ENCODE measurements around the gene PCK1. TPM values are rescaled to one million over a fixed set of nuclear protein-coding genes. Genes with fewer than 3 reads are reported as not detected.
A peak's percentile ranks its signal among the peaks of the same experiment; 100 is the strongest.

Gene PCK1
- total and polyA plus RNA-seq, 7 experiments from 2014 or later: not detected

DNA sequence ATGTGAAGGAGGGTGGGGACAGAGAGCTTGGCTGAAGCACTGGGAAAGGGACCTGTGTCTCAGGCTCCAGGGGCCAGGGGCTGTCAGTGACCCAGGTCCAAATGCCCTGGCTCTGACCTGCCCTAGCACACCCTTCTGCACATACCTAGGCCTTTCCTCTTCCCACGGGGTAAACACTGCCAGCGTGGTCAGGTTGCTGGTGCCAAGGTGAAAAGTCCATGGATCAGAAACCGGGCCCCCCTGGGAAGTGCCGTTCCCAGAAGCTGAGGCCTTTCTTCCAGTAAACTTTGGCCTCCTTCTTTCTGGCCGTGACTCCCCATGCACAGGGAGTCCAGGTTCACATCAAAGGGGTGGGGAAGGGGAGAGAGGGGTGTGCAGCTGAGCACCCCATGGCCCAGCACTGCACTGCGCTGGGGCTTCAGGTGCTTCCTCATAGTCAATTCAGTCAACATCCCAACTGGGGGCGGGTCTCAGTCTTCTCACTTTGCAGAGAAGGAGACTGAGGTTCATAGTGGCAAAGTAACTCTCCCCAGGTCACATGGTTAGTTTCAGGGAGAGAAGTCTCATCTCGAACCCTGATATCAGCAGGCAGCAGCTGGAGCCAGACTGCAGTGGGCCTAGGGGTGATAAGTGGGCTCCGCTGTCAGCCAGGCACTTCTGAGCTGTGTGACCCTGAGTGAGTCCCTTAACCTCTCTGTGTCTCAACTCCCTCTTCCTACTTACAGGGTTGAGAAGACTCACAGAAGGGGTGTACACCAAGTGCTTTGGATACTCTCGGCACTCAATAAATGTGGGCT lies 17.0 kb downstream of the PCK1 start:
- no peaks in the 10 kb centered on the region for H3K9me3 Mint-ChIP-seq
- H3K4me1 Mint-ChIP-seq: no peaks in the 10 kb centered on the region
- Histone ChIP-seq H3K27ac (ENCODE audit: low read depth, low read length) (no peak overlapping the region), H3K9me3 (ENCODE audit: control insufficient read depth in 2 of 3, low read length in 3 of 3) (no peaks in the 10 kb centered on the region), H3K4me1 (ENCODE audit: control insufficient read depth in 2 of 2, insufficient read depth in 2 of 2, low read length in 2 of 2) (no peaks in the 10 kb centered on the region), H3K27me3 (ENCODE audit: control insufficient read depth in 2 of 2, insufficient read depth in 2 of 2, low read length in 2 of 2) (no peaks in the 10 kb centered on the region), H3K36me3 (ENCODE audit: control insufficient read depth in 2 of 3, insufficient read depth in 3 of 3, low read length in 3 of 3) (no peaks in the 10 kb centered on the region), H3K4me3 (ENCODE audit: low read length) (no peak overlapping the region)
- intact Hi-C loops (cut with micrococcal nuclease): no loop called here
- DNase-seq: no peak
- no peak overlapping the region for H3K4me3 Mint-ChIP-seq
- no peak for ATAC-seq
- ChIA-PET POLR2A (no interaction called here), CTCF (no interaction called here)
- no peak overlapping the region for H3K27ac Mint-ChIP-seq
- no peaks in the 10 kb centered on the region for H3K36me3 Mint-ChIP-seq
- H3K27me3 Mint-ChIP-seq: peaks cover 24 to 49% (median 41%) of the 10 kb centered on the region in 5 donors

DNA sequence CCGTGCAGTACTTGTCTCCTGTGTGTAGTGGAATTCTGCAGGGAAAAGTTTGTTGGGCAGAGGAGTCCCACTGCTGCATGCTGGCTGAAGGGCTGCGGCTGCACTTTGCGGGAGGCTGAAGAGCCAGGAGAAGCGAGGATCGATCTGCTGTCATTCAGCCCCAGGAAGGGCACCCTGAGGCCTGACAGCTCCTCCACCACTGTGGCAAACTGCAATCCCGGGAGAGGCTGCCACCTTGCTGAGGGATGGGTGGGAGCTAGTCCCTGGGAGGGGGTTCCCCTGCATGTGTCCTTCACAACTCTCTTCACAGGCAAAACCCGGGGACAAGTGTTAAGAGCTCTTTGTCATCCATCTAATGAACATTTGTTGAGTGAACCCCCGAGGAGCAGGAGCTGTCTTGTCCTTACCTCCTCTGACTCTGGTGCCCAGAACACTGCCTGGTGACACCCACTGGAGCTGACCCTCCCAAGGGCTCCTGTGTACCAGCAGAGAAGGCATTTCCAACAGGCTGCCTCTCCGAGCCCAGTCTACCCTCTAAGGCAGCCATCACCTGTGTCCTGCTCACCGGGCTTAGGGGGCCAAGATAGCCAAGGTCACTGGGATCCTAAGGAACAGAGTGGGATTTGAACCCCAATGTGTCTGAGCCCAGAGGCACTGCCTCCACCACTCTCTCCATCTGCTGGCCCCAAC lies 17.7 kb downstream of the PCK1 start:
- H3K4me1 Mint-ChIP-seq: peaks cover 0 to 4% (median 0%) of the 10 kb centered on the region in 7 donors
- no peaks in the 10 kb centered on the region for H3K36me3 Mint-ChIP-seq
- intact Hi-C loops (cut with micrococcal nuclease): no loop called here
- no peaks in the 10 kb centered on the region for H3K27me3 ChIP-seq (ENCODE audit: control insufficient read depth in 2 of 2, insufficient read depth in 2 of 2, low read length in 2 of 2)
- H3K4me3 Mint-ChIP-seq: no peak overlapping the region
- no peaks in the 10 kb centered on the region for H3K9me3 ChIP-seq (ENCODE audit: control insufficient read depth in 2 of 3, low read length in 3 of 3)
- ChIA-PET POLR2A (no interaction called here), CTCF (no interaction called here)
- DNase-seq (no peak), ATAC-seq (no peak)
- no peaks in the 10 kb centered on the region for H3K9me3 Mint-ChIP-seq
- H3K4me1 ChIP-seq (ENCODE audit: control insufficient read depth in 2 of 2, insufficient read depth in 2 of 2, low read length in 2 of 2): no peaks in the 10 kb centered on the region
- H3K27me3 Mint-ChIP-seq: peaks cover 29 to 51% (median 44%) of the 10 kb centered on the region in 5 donors
- no peak overlapping the region for H3K27ac Mint-ChIP-seq
- no peak overlapping the region for H3K4me3 ChIP-seq (ENCODE audit: low read length)
- H3K36me3 ChIP-seq (ENCODE audit: control insufficient read depth in 2 of 3, insufficient read depth in 3 of 3, low read length in 3 of 3): no peaks in the 10 kb centered on the region
- no peak overlapping the region for H3K27ac ChIP-seq (ENCODE audit: low read depth, low read length)

DNA sequence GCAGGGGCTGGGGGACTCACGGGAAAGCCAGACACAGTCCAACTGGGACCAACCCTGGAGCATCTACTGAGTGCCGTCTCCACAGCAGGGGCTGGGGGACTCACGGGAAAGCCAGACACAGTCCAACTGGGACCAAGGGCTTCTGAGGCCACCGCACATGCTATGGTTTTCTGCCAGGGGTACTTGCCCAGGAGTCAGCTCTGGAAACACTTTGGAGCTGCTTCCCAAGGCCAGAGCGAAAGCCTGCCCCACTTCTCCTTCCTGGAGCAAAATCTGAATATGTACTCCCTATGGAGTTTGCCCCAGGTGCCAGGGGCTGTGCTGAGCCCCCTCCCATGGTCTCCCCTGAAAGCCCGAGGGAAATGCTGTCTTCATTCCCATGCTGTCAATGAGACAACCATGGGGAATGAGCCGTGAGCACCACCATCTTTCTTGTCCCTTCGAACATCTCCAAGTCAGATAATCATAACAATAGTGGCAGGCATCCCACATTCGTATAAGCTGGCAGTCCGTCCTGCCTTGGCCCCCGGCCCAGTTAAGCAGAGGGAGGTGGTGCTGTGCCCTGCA lies 18.5 kb downstream of the PCK1 start:
- no peaks in the 10 kb centered on the region for H3K36me3 Mint-ChIP-seq
- no peak for DNase-seq
- peaks cover 0 to 1% (median 0%) of the 10 kb centered on the region in 11 donors for H3K9me3 Mint-ChIP-seq
- intact Hi-C loops (cut with micrococcal nuclease): no loop called here
- H3K4me1 Mint-ChIP-seq: peaks cover 0 to 5% (median 0%) of the 10 kb centered on the region in 7 donors
- no peak overlapping the region for H3K4me3 ChIP-seq (ENCODE audit: low read length)
- H3K9me3 ChIP-seq (ENCODE audit: control insufficient read depth in 2 of 3, low read length in 3 of 3): no peaks in the 10 kb centered on the region
- no peak overlapping the region for H3K27ac ChIP-seq (ENCODE audit: low read depth, low read length)
- POLR2A ChIA-PET: no interaction called here
- no peak overlapping the region for H3K4me3 Mint-ChIP-seq
- peaks cover 32 to 49% (median 48%) of the 10 kb centered on the region in 5 donors for H3K27me3 Mint-ChIP-seq
- H3K36me3 ChIP-seq (ENCODE audit: control insufficient read depth in 2 of 3, insufficient read depth in 3 of 3, low read length in 3 of 3): no peaks in the 10 kb centered on the region
- ATAC-seq: no peak
- no peaks in the 10 kb centered on the region for H3K27me3 ChIP-seq (ENCODE audit: control insufficient read depth in 2 of 2, insufficient read depth in 2 of 2, low read length in 2 of 2)
- H3K27ac Mint-ChIP-seq: no peak overlapping the region
- CTCF ChIA-PET: no interaction called here
- H3K4me1 ChIP-seq (ENCODE audit: control insufficient read depth in 2 of 2, insufficient read depth in 2 of 2, low read length in 2 of 2): no peaks in the 10 kb centered on the region

DNA sequence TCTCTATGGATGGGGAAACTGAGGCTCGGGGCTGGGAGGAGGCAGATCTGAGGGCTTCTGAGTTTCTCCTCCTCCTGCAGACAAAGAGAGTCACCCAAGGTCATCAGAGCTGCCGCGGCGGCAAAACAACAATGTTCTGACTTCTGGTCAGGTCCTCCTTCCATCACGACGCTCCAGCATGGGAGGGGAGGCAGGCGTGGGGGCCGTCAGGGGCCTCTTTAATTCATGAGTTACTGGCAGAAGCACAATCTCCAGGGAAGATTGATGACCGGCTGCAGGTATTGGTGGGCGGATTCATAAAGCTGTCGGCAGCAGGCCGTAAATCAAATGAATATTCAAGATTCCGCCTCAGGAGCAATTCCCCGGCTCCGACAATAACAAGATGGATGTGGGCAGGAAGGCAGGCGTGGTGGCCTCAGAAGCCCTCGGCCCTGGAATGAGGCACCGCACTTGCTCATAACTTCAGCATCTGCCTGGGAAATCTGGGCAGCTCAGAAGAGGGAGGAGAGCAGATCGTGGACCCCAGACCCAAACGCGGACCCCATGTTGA lies 19.1 kb downstream of the PCK1 start:
- Mint-ChIP-seq H3K27ac (no peak overlapping the region), H3K4me1 (peaks cover 0 to 5% (median 0%) of the 10 kb centered on the region in 7 donors), H3K36me3 (no peaks in the 10 kb centered on the region), H3K27me3 (peaks cover 34 to 54% (median 52%) of the 10 kb centered on the region in 5 donors), H3K4me3 (no peak overlapping the region), H3K9me3 (peaks cover 0 to 1% (median 0%) of the 10 kb centered on the region in 11 donors)
- Histone ChIP-seq H3K4me1 (ENCODE audit: control insufficient read depth in 2 of 2, insufficient read depth in 2 of 2, low read length in 2 of 2) (no peaks in the 10 kb centered on the region), H3K27me3 (ENCODE audit: control insufficient read depth in 2 of 2, insufficient read depth in 2 of 2, low read length in 2 of 2) (no peaks in the 10 kb centered on the region), H3K27ac (ENCODE audit: low read depth, low read length) (no peak overlapping the region), H3K4me3 (ENCODE audit: low read length) (no peak overlapping the region), H3K9me3 (ENCODE audit: control insufficient read depth in 2 of 3, low read length in 3 of 3) (no peaks in the 10 kb centered on the region), H3K36me3 (ENCODE audit: control insufficient read depth in 2 of 3, insufficient read depth in 3 of 3, low read length in 3 of 3) (no peaks in the 10 kb centered on the region)
- ATAC-seq (no peak), DNase-seq (no peak)
- intact Hi-C loops (cut with micrococcal nuclease): no loop called here
- ChIA-PET POLR2A (no interaction called here), CTCF (no interaction called here)

DNA sequence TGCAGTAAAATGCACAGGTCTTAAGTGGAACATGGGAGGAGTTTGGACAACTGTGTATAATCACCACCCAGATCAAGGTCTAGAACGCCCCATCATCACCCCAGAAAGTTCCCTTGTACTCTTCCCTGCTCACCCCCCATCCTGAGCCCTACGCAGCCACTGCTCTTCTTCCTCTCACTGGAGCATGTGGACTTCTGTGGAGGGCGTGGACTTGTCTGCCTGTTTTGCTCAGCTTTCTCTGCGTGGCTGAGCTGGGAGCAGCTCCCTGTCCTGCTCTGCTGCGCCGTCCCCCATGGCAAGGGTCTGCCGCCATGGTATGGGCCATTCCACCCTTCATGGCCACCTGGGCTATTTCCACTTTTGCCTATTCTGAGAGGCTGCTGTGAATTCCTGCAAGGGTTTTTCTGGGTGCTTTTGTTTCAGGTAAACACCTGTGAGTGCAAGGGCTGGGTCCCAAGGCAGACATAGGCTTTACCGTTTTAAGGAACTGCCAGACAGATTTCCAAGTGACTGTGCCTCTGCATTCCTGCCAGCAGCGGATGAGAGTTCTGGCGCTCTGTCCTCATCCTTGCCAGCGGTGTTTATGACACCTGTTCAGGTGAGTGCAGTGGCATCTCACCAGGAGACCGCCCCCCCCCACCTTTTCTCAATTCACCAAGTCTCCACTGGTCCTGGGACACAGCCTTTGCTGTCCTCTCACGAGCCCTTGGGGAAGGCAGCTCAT lies 19.7 kb downstream of the PCK1 start:
- intact Hi-C loops (cut with micrococcal nuclease): no loop called here
- no peak overlapping the region for H3K4me3 Mint-ChIP-seq
- H3K36me3 ChIP-seq (ENCODE audit: control insufficient read depth in 2 of 3, insufficient read depth in 3 of 3, low read length in 3 of 3): no peaks in the 10 kb centered on the region
- DNase-seq: no peak
- H3K27me3 ChIP-seq (ENCODE audit: control insufficient read depth in 2 of 2, insufficient read depth in 2 of 2, low read length in 2 of 2): no peaks in the 10 kb centered on the region
- no peak overlapping the region for H3K27ac Mint-ChIP-seq
- H3K4me1 ChIP-seq (ENCODE audit: control insufficient read depth in 2 of 2, insufficient read depth in 2 of 2, low read length in 2 of 2): no peaks in the 10 kb centered on the region
- H3K27me3 Mint-ChIP-seq: peaks cover 34 to 60% (median 59%) of the 10 kb centered on the region in 5 donors
- peaks cover 0 to 5% (median 0%) of the 10 kb centered on the region in 7 donors for H3K4me1 Mint-ChIP-seq
- peaks cover 0 to 1% (median 0%) of the 10 kb centered on the region in 11 donors for H3K9me3 Mint-ChIP-seq
- ChIA-PET CTCF (no interaction called here), POLR2A (no interaction called here)
- H3K4me3 ChIP-seq (ENCODE audit: low read length): no peak overlapping the region
- ATAC-seq: no peak
- no peaks in the 10 kb centered on the region for H3K9me3 ChIP-seq (ENCODE audit: control insufficient read depth in 2 of 3, low read length in 3 of 3)
- no peaks in the 10 kb centered on the region for H3K36me3 Mint-ChIP-seq
- no peak overlapping the region for H3K27ac ChIP-seq (ENCODE audit: low read depth, low read length)

DNA sequence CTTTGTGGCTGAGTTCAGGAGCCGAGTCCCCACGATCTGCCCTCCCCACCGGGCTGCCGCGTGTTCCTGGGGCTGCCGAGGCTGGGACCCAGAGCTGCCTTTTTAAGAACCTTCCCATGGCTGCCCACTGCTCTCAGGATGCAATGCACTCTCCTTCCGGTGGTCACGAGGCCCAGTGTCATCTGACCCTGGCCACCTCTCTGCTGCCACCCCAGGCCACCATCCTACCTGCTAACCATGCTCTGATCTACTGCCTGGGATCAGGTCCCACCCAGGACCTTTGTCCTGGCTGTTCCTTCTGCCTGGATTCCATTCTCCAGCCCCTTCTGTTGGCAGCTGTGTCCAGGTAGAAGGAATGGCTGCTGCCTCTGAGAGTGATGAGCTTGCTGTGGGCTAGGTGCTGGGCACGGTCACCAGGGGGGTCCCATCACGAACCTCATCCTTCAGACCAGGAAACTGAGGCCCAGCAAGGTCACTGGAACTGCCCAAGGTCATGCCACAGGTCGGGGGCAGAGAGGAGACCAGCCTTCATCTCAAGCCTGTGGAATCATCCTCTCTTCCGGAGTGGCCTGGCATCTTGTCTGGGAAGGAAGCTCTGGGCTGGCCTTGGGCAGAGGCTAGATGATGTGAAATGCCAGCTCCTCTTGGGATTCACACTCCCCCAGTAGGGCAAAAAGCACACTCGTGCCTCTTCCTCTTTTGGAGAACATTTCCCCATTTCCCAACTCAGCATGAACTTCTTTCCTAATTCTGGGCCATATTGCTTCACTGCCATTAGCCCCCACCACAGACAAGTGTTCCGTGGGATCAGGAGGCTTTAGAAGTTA lies 20.5 kb downstream of the PCK1 start:
- Histone ChIP-seq H3K27me3 (ENCODE audit: control insufficient read depth in 2 of 2, insufficient read depth in 2 of 2, low read length in 2 of 2) (no peaks in the 10 kb centered on the region), H3K4me3 (ENCODE audit: low read length) (no peak overlapping the region), H3K9me3 (ENCODE audit: control insufficient read depth in 2 of 3, low read length in 3 of 3) (no peaks in the 10 kb centered on the region), H3K36me3 (ENCODE audit: control insufficient read depth in 2 of 3, insufficient read depth in 3 of 3, low read length in 3 of 3) (no peaks in the 10 kb centered on the region), H3K27ac (ENCODE audit: low read depth, low read length) (no peak overlapping the region), H3K4me1 (ENCODE audit: control insufficient read depth in 2 of 2, insufficient read depth in 2 of 2, low read length in 2 of 2) (no peaks in the 10 kb centered on the region)
- no peaks in the 10 kb centered on the region for H3K36me3 Mint-ChIP-seq
- no peak overlapping the region for H3K27ac Mint-ChIP-seq
- intact Hi-C loops (cut with micrococcal nuclease): no loop called here
- peaks cover 0 to 1% (median 0%) of the 10 kb centered on the region in 11 donors for H3K9me3 Mint-ChIP-seq
- peaks cover 38 to 65% (median 61%) of the 10 kb centered on the region in 5 donors for H3K27me3 Mint-ChIP-seq
- ATAC-seq: peak; percentile 32
- no peak for DNase-seq
- no peak overlapping the region for H3K4me3 Mint-ChIP-seq
- ChIA-PET CTCF (no interaction called here), POLR2A (no interaction called here)
- peaks cover 0 to 5% (median 0%) of the 10 kb centered on the region in 7 donors for H3K4me1 Mint-ChIP-seq

Data from naive thymus-derived CD4-positive, alpha-beta T cell (primary cell).